ENCODE data around the gene METTL6. TPM values are rescaled to one million over a fixed set of nuclear protein-coding genes. Genes with fewer than 3 reads are reported as not detected.

The METTL6 gene
- total and polyA plus RNA-seq, 2 donors (not counting 1 experiment from before 2014, with no cell fraction given): 25.7 to 37.3 TPM

- TF ChIP-seq, protein P1, sequence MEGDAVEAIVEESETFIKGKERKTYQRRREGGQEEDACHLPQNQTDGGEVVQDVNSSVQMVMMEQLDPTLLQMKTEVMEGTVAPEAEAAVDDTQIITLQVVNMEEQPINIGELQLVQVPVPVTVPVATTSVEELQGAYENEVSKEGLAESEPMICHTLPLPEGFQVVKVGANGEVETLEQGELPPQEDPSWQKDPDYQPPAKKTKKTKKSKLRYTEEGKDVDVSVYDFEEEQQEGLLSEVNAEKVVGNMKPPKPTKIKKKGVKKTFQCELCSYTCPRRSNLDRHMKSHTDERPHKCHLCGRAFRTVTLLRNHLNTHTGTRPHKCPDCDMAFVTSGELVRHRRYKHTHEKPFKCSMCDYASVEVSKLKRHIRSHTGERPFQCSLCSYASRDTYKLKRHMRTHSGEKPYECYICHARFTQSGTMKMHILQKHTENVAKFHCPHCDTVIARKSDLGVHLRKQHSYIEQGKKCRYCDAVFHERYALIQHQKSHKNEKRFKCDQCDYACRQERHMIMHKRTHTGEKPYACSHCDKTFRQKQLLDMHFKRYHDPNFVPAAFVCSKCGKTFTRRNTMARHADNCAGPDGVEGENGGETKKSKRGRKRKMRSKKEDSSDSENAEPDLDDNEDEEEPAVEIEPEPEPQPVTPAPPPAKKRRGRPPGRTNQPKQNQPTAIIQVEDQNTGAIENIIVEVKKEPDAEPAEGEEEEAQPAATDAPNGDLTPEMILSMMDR (conservative IDR thresholded peaks at IDR 0.05 in 1 of 2, IDR thresholded peaks at IDR 0.05 in 1 of 2; ENCODE audit: low read depth in 1 of 2, low read length in 2 of 2): no peak
- TF ChIP-seq EZH2 (IDR thresholded peaks at IDR 0.05; ENCODE audit: low read length, missing control alignments): no peak
- Histone ChIP-seq H3K9ac (ENCODE audit: insufficient read depth, low read length) (no peak overlapping the region), H3K4me3 (replicated peaks in 1 of 4; ENCODE audit: control extremely low read depth in 1 of 4, insufficient read depth in 1 of 4, low read depth in 3 of 4, low read length in 4 of 4) (no peak overlapping the region)
Measured at GRCh38 chr3:15434756-15435155, 7.4 kb upstream of the METTL6 start.

DNA sequence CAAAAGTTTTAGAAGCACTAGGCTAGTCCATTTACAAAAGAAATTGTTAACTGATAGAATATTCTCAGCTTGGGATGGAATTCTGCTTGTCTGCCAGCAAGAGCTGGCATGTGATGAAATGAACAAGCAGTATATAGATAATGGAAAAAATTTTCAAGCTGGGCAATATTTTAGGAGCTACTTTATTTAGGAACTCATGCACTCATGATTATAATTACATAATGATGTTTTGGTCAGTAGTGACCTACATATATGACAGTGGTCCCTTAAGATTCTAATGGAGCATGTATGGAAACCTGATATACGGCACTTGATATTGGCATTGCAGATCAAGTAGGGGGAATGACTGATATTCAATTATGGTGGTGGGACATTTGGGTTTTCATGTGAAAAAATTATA, 6.2 kb upstream of the METTL6 start:
- no peak overlapping the region for H3K9ac ChIP-seq (ENCODE audit: insufficient read depth, low read length)
- TF ChIP-seq EZH2 (IDR thresholded peaks at IDR 0.05; ENCODE audit: low read length, missing control alignments): no peak
- TF ChIP-seq, protein P1 (conservative IDR thresholded peaks at IDR 0.05 in 1 of 2, IDR thresholded peaks at IDR 0.05 in 1 of 2; ENCODE audit: low read depth in 1 of 2, low read length in 2 of 2): no peak
- no peak overlapping the region for H3K4me3 ChIP-seq (replicated peaks in 1 of 4; ENCODE audit: control extremely low read depth in 1 of 4, insufficient read depth in 1 of 4, low read depth in 3 of 4, low read length in 4 of 4)
- no peak overlapping the region for H3K27ac ChIP-seq (ENCODE audit: insufficient read depth, low read length)
- H3K4me2 ChIP-seq (ENCODE audit: extremely low read depth, insufficient read depth, low read length): no peak overlapping the region
- H3K9me3 ChIP-seq (ENCODE audit: control insufficient read depth, insufficient read depth, low read depth, low read length): no peaks in the 10 kb centered on the region
- H3K79me2 ChIP-seq (ENCODE audit: control insufficient read depth, insufficient read depth, low read length): peaks cover 24% of the 10 kb centered on the region
- peaks cover 12% of the 10 kb centered on the region for H3K36me3 ChIP-seq (ENCODE audit: control insufficient read depth, insufficient read depth, low read length)
- no peak overlapping the region for H2AFZ ChIP-seq (ENCODE audit: low read length)
- H3K27me3 ChIP-seq (ENCODE audit: control insufficient read depth, insufficient read depth, low read length): no peaks in the 10 kb centered on the region
- DNase-seq (ENCODE audit: low read depth in 2 of 2): no peak
- peaks cover 6% of the 10 kb centered on the region for H3K4me1 ChIP-seq (ENCODE audit: control insufficient read depth, extremely low read depth, insufficient read depth, low read length)
- H4K20me1 ChIP-seq (ENCODE audit: control insufficient read depth, extremely low read depth, insufficient read depth, low read length): no peaks in the 10 kb centered on the region

More at GRCh38 chr3:15434756-15435155, 7.4 kb upstream of the METTL6 start:
- no peak overlapping the region for H3K27ac ChIP-seq (ENCODE audit: insufficient read depth, low read length)
- H3K79me2 ChIP-seq (ENCODE audit: control insufficient read depth, insufficient read depth, low read length): peaks cover 12% of the 10 kb centered on the region
- peaks cover 12% of the 10 kb centered on the region for H3K36me3 ChIP-seq (ENCODE audit: control insufficient read depth, insufficient read depth, low read length)
- no peaks in the 10 kb centered on the region for H3K4me1 ChIP-seq (ENCODE audit: control insufficient read depth, extremely low read depth, insufficient read depth, low read length)
- DNase-seq (ENCODE audit: low read depth in 2 of 2): no peak
- H4K20me1 ChIP-seq (ENCODE audit: control insufficient read depth, extremely low read depth, insufficient read depth, low read length): no peaks in the 10 kb centered on the region
- no peaks in the 10 kb centered on the region for H3K27me3 ChIP-seq (ENCODE audit: control insufficient read depth, insufficient read depth, low read length)
- H3K4me2 ChIP-seq (ENCODE audit: extremely low read depth, insufficient read depth, low read length): no peak overlapping the region
- no peaks in the 10 kb centered on the region for H3K9me3 ChIP-seq (ENCODE audit: control insufficient read depth, insufficient read depth, low read depth, low read length)
- H2AFZ ChIP-seq (ENCODE audit: low read length): no peak overlapping the region

GRCh38 chr3:15431256-15431837, 4.0 kb upstream of the METTL6 start:
- peaks cover 44% of the 10 kb centered on the region for H3K79me2 ChIP-seq (ENCODE audit: control insufficient read depth, insufficient read depth, low read length)
- no peak overlapping the region for H3K9ac ChIP-seq (ENCODE audit: insufficient read depth, low read length)

More at GRCh38 chr3:15431256-15431837, 4.0 kb upstream of the METTL6 start:
- H3K9me3 ChIP-seq (ENCODE audit: control insufficient read depth, insufficient read depth, low read depth, low read length): no peaks in the 10 kb centered on the region
- no peaks in the 10 kb centered on the region for H4K20me1 ChIP-seq (ENCODE audit: control insufficient read depth, extremely low read depth, insufficient read depth, low read length)
- DNase-seq (ENCODE audit: low read depth in 2 of 2): no peak
- H2AFZ ChIP-seq (ENCODE audit: low read length): no peak overlapping the region
- TF ChIP-seq, protein P1 (conservative IDR thresholded peaks at IDR 0.05 in 1 of 2, IDR thresholded peaks at IDR 0.05 in 1 of 2; ENCODE audit: low read depth in 1 of 2, low read length in 2 of 2): no peak
- no peak for TF ChIP-seq EZH2 (IDR thresholded peaks at IDR 0.05; ENCODE audit: low read length, missing control alignments)
- peaks cover 6% of the 10 kb centered on the region for H3K4me1 ChIP-seq (ENCODE audit: control insufficient read depth, extremely low read depth, insufficient read depth, low read length)
- H3K27ac ChIP-seq (ENCODE audit: insufficient read depth, low read length): no peak overlapping the region
- H3K36me3 ChIP-seq (ENCODE audit: control insufficient read depth, insufficient read depth, low read length): peaks cover 10% of the 10 kb centered on the region
- H3K4me2 ChIP-seq (ENCODE audit: extremely low read depth, insufficient read depth, low read length): no peak overlapping the region
- no peaks in the 10 kb centered on the region for H3K27me3 ChIP-seq (ENCODE audit: control insufficient read depth, insufficient read depth, low read length)
- no peak overlapping the region for H3K4me3 ChIP-seq (replicated peaks in 1 of 4; ENCODE audit: control extremely low read depth in 1 of 4, insufficient read depth in 1 of 4, low read depth in 3 of 4, low read length in 4 of 4)
